Dendritic cell treated with granulocyte-macrophage colony-stimulating factor and Interleukin-4, amounts not matched to agents 40 ng/mL and 50 ng/mL, for 4 days (primary cell): ENCODE results near the gene SH3RF1.

Experiments used
- H3K27ac Mint-ChIP-seq: one replicate; pipeline ENCODE4 v1.8.0; 2022; ENCODE audit warnings: mild to moderate bottlenecking, mixed read lengths
- H3K27me3 Mint-ChIP-seq: one replicate; pipeline ENCODE4 v1.8.0; 2022; ENCODE audit warnings: mild to moderate bottlenecking, mixed read lengths
- H3K36me3 Mint-ChIP-seq: one replicate; pipeline ENCODE4 v1.8.0; 2022; ENCODE audit warnings: low read depth, mixed read lengths
- H3K4me1 Mint-ChIP-seq: one replicate; pipeline ENCODE4 v1.8.0; 2022; ENCODE audit warnings: low read depth, mixed read lengths
- H3K4me3 Mint-ChIP-seq: one replicate; pipeline ENCODE4 v1.8.0; 2022; ENCODE audit warnings: mild to moderate bottlenecking, moderate library complexity, mixed read lengths
- H3K9me3 Mint-ChIP-seq: one replicate; pipeline ENCODE4 v1.8.0; 2022; ENCODE audit warnings: mixed read lengths
- intact Hi-C: fragments of 100-400 bp; cut with micrococcal nuclease; formaldehyde crosslinking; loops from one replicate; pipeline ENCODE4 v1.15.0; 2022

SH3RF1 gene

GRCh38 chr4:169070895-169071218 lies 199.9 kb downstream of the SH3RF1 start:
- H3K4me1 Mint-ChIP-seq: peaks cover 8% of the 10 kb centered on the region
- H3K9me3 Mint-ChIP-seq: no peaks in the 10 kb centered on the region
- no peaks in the 10 kb centered on the region for H3K36me3 Mint-ChIP-seq
- intact Hi-C loops: no loop called here
- H3K4me3 Mint-ChIP-seq: no peak overlapping the region
- no peak overlapping the region for H3K27ac Mint-ChIP-seq
- H3K27me3 Mint-ChIP-seq: no peaks in the 10 kb centered on the region

GRCh38 chr4:169070071-169070894 lies 200.5 kb downstream of the SH3RF1 start:
- Mint-ChIP-seq H3K4me1 (peaks cover 8% of the 10 kb centered on the region), H3K27ac (no peak overlapping the region), H3K9me3 (no peaks in the 10 kb centered on the region), H3K27me3 (no peaks in the 10 kb centered on the region), H3K4me3 (no peak overlapping the region), H3K36me3 (no peaks in the 10 kb centered on the region)
- intact Hi-C loops: no loop called here

- Mint-ChIP-seq H3K4me1 (peaks cover 8% of the 10 kb centered on the region), H3K36me3 (no peaks in the 10 kb centered on the region), H3K27ac (no peak overlapping the region), H3K9me3 (no peaks in the 10 kb centered on the region), H3K27me3 (no peaks in the 10 kb centered on the region), H3K4me3 (no peak overlapping the region)
- intact Hi-C loops: no loop called here
Measured at GRCh38 chr4:169068423-169068822, 202.3 kb downstream of the SH3RF1 start.

GRCh38 chr4:169066934-169067333 lies 203.8 kb downstream of the SH3RF1 start:
- Mint-ChIP-seq H3K9me3 (no peaks in the 10 kb centered on the region), H3K36me3 (no peaks in the 10 kb centered on the region), H3K27ac (no peak overlapping the region), H3K4me1 (peaks cover 8% of the 10 kb centered on the region), H3K27me3 (no peaks in the 10 kb centered on the region), H3K4me3 (no peak overlapping the region)
- intact Hi-C loops: no loop called here

GRCh38 chr4:169064296-169064695 lies 206.5 kb downstream of the SH3RF1 start:
- Mint-ChIP-seq H3K4me3 (no peak overlapping the region), H3K27ac (no peak overlapping the region), H3K9me3 (no peaks in the 10 kb centered on the region), H3K36me3 (no peaks in the 10 kb centered on the region), H3K27me3 (peaks cover 3% of the 10 kb centered on the region), H3K4me1 (peaks cover 14% of the 10 kb centered on the region)
- intact Hi-C loops: no loop called here

- peaks cover 3% of the 10 kb centered on the region for H3K27me3 Mint-ChIP-seq
- H3K27ac Mint-ChIP-seq: no peak overlapping the region
- no peaks in the 10 kb centered on the region for H3K36me3 Mint-ChIP-seq
- H3K4me1 Mint-ChIP-seq: peaks cover 11% of the 10 kb centered on the region
- intact Hi-C loops: no loop called here
- no peaks in the 10 kb centered on the region for H3K9me3 Mint-ChIP-seq
- H3K4me3 Mint-ChIP-seq: no peak overlapping the region
Measured at GRCh38 chr4:169063441-169063840, 207.3 kb downstream of the SH3RF1 start.

GRCh38 chr4:169062897-169063244 lies 207.9 kb downstream of the SH3RF1 start:
- no peaks in the 10 kb centered on the region for H3K36me3 Mint-ChIP-seq
- H3K4me1 Mint-ChIP-seq: peaks cover 6% of the 10 kb centered on the region
- H3K27me3 Mint-ChIP-seq: peaks cover 3% of the 10 kb centered on the region
- intact Hi-C loops: no loop called here
- no peaks in the 10 kb centered on the region for H3K9me3 Mint-ChIP-seq
- no peak overlapping the region for H3K27ac Mint-ChIP-seq
- no peak overlapping the region for H3K4me3 Mint-ChIP-seq

- no peak overlapping the region for H3K4me3 Mint-ChIP-seq
- intact Hi-C loops: no loop called here
- peaks cover 6% of the 10 kb centered on the region for H3K4me1 Mint-ChIP-seq
- H3K27ac Mint-ChIP-seq: no peak overlapping the region
- H3K9me3 Mint-ChIP-seq: no peaks in the 10 kb centered on the region
- no peaks in the 10 kb centered on the region for H3K36me3 Mint-ChIP-seq
- peaks cover 3% of the 10 kb centered on the region for H3K27me3 Mint-ChIP-seq
Measured at GRCh38 chr4:169061386-169061785, 209.4 kb downstream of the SH3RF1 start.

GRCh38 chr4:169060391-169061091 lies 210.2 kb downstream of the SH3RF1 start:
- H3K27me3 Mint-ChIP-seq: peaks cover 3% of the 10 kb centered on the region
- intact Hi-C loops: no loop called here
- no peak overlapping the region for H3K4me3 Mint-ChIP-seq
- H3K27ac Mint-ChIP-seq: no peak overlapping the region
- no peaks in the 10 kb centered on the region for H3K36me3 Mint-ChIP-seq
- H3K4me1 Mint-ChIP-seq: peaks cover 6% of the 10 kb centered on the region
- no peaks in the 10 kb centered on the region for H3K9me3 Mint-ChIP-seq

- H3K4me3 Mint-ChIP-seq: no peak overlapping the region
- H3K27me3 Mint-ChIP-seq: peaks cover 3% of the 10 kb centered on the region
- no peak overlapping the region for H3K27ac Mint-ChIP-seq
- H3K4me1 Mint-ChIP-seq: peaks cover 6% of the 10 kb centered on the region
- intact Hi-C loops: no loop called here
- no peaks in the 10 kb centered on the region for H3K9me3 Mint-ChIP-seq
- no peaks in the 10 kb centered on the region for H3K36me3 Mint-ChIP-seq
Measured at GRCh38 chr4:169059306-169060211, 211.2 kb downstream of the SH3RF1 start.

- H3K36me3 Mint-ChIP-seq: no peaks in the 10 kb centered on the region
Measured at GRCh38 chr4:169058312-169058711, 212.4 kb downstream of the SH3RF1 start.

GRCh38 chr4:169054879-169055278 lies 215.9 kb downstream of the SH3RF1 start:
- Mint-ChIP-seq H3K9me3 (no peaks in the 10 kb centered on the region), H3K27me3 (peaks cover 2% of the 10 kb centered on the region), H3K4me1 (peaks cover 3% of the 10 kb centered on the region), H3K36me3 (no peaks in the 10 kb centered on the region), H3K27ac (no peak overlapping the region), H3K4me3 (no peak overlapping the region)
- intact Hi-C loops: no loop called here

More at GRCh38 chr4:169058312-169058711, 212.4 kb downstream of the SH3RF1 start:
- peaks cover 6% of the 10 kb centered on the region for H3K4me1 Mint-ChIP-seq
- intact Hi-C loops: no loop called here
- no peak overlapping the region for H3K4me3 Mint-ChIP-seq
- no peak overlapping the region for H3K27ac Mint-ChIP-seq
- no peaks in the 10 kb centered on the region for H3K9me3 Mint-ChIP-seq
- peaks cover 3% of the 10 kb centered on the region for H3K27me3 Mint-ChIP-seq

- no peak overlapping the region for H3K27ac Mint-ChIP-seq
- intact Hi-C loops: no loop called here
- no peak overlapping the region for H3K4me3 Mint-ChIP-seq
- no peaks in the 10 kb centered on the region for H3K9me3 Mint-ChIP-seq
- no peaks in the 10 kb centered on the region for H3K27me3 Mint-ChIP-seq
- no peaks in the 10 kb centered on the region for H3K36me3 Mint-ChIP-seq
- no peaks in the 10 kb centered on the region for H3K4me1 Mint-ChIP-seq
Measured at GRCh38 chr4:169052594-169052945, 218.2 kb downstream of the SH3RF1 start.
